CD1c-positive myeloid dendritic cell (primary cell): Measurements from ENCODE around the gene SFMBT1.

ENCODE experiments used
- DNase-seq: peaks from one replicate; pipeline ENCODE4 v3.0.0-alpha.2; 2016; ENCODE audit errors: extremely low spot score

SFMBT1 gene

DNA sequence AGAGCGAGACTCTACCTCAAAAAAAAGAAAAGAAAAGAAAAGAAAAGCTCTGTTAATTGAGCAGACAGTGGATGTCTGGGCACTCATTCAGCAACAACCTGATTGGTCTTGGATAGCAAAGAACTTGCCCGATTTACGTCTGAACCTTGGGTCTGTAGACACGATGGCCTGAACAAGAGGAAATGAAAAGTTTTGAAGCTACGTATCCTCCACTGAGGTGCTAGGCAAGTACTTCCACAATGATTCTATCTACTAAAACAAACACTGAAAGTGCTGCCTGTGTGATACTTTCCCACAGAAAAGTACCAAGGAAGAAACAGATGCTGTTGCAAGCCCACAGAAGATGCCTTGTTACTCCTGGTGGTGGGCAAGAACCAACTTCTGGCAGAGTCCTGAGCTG lies 189.2 kb downstream of the SFMBT1 start:
- no peak for DNase-seq

- DNase-seq, result no peak
These were observed 191.9 kb downstream of the SFMBT1 start for GRCh38 chr3:52854013-52854412.
